NCI-H2227 treated with DMSO at 0.1 percent for 48 hours (cell line): ENCODE data around the gene ANKRD13B.
"Not testable (repeated sequence)": the region's sequence is repeated elsewhere in the genome, so short reads cannot be mapped to it uniquely, and the experiment has no call there.

Experiments used
- DNase-seq: peaks from one replicate; lab custom pipeline; 2025; lab: John Stamatoyannopoulos, UW

Gene ANKRD13B

DNA sequence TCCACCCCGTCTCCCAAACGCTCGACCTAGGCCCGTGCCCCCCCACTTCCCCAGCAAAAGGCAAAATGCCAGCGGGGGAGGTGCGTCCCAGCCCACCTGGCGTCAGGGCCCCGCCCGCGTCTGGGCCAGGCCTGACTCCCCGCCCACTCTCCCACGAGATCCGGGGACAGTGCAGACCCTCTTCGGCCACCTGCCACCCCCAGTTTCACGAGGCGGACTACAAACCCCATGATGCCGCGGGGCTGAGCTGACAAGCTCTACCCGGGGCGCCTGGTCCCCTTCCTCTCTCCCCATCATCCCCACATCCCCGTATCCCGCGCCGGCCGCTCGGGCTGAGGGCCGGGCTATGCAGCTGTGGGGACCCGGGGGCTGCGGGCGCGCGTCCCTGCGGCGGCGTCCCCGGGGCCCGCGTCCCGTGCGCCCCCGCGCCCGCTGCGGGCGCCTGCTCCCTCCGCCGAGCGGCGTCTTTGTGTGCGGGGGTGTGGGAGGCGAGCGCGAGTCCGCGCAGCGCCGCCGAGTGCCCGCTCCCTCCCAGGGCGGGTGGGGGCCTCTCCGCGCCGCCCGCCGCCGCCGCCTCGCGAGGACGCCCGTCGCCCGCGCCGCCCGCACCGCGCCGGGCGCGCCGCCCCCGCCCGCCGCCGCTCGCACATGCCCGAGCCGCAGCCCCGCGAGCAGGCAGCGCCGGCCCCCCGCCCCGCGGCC is at the start of gene ANKRD13B:
Gene ANKRD13B (plus strand): TSS at position 283 of the 702 bp plus-strand sequence. CDS start 490 bp downstream, outside the sequence.
- no peak for DNase-seq

DNA sequence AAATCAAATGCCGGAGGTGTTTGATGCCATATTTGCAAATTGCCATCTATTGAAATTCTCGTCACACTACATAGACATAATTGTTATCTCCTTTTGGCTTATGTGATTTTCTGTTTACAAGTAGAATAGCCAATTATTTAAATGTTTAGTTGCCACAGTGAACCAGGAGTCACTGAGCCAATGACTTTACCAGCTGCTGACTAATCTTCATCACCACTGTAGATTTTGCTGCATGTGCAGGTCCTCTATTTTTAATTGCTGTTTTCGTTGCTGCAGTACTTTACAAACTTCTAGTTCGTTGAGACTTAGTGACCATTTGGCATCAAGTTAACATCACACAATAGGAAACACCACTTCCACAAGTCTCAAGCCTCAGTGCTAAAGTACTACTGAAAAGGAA is 48.9 kb upstream of the ANKRD13B start:
- DNase-seq: no peak

GRCh38 chr17:29546085-29546484 is 46.8 kb upstream of the ANKRD13B start:
- no peak for DNase-seq

- DNase-seq: no peak
These were observed 46.1 kb upstream of the ANKRD13B start for GRCh38 chr17:29546830-29547229.

DNA sequence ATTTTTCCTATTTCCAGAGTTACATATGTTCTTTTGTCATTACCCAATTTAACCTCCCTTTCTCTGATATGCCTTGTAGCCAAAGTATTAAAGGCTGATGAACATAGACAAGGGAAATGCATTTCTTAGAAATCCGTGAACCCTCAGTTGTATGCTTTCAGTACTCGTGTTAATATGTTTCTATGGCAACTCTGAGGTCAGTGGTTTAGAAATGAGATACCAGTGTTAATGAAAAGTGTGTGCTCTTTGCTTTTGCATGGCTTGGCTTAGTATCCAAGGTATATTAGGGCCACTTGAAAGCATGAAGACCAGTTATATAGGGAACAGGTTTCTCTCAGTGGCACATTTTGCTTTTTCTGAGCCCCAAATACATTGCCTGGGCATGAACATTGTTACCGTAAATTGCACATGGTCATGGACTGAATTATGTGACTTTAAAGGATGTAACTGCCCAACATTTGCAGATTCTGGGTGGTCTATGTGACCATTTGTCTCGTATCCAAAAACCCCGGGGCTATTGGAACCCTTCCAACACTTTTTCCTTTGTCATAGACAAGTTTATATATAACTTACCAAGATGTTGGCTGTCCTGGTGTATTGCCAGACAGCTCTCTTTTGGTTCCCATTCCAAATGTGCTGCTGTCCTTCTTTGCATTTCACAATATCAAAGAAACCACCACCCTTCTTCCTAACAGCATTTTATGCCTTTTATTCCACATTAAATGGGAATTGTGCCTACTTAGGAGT is 43.6 kb upstream of the ANKRD13B start:
- no peak for DNase-seq

GRCh38 chr17:29555840-29556239 is 37.1 kb upstream of the ANKRD13B start:
- DNase-seq: no peak

GRCh38 chr17:29557085-29557738 is 35.7 kb upstream of the ANKRD13B start:
- no peak for DNase-seq

- no peak for DNase-seq
These were observed 35.2 kb upstream of the ANKRD13B start for GRCh38 chr17:29557739-29558116.

- DNase-seq: not testable (repeated sequence)
These were observed 34.8 kb upstream of the ANKRD13B start for GRCh38 chr17:29558139-29558538.

DNA sequence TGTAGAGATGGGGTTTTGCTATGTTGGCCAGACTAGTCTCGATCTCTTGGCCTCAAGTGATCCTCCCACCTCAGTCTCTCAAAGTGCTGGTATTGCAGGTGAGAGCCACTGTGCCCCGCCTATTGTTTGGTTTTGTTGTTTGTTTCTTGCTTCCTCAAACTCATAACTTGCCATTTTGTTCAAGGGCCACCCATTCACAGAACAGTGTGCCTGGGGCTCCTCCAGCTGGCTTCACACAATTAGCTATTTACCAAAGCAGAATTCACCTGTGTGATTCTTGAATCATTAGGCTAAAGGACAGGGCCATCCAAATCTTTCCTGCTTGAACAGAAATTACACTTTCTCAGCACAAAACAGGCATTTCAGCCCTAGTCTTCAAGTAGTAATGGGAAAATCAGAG is 33.3 kb upstream of the ANKRD13B start:
- no peak for DNase-seq

GRCh38 chr17:29560316-29560715 is 32.6 kb upstream of the ANKRD13B start:
- DNase-seq: no peak

DNA sequence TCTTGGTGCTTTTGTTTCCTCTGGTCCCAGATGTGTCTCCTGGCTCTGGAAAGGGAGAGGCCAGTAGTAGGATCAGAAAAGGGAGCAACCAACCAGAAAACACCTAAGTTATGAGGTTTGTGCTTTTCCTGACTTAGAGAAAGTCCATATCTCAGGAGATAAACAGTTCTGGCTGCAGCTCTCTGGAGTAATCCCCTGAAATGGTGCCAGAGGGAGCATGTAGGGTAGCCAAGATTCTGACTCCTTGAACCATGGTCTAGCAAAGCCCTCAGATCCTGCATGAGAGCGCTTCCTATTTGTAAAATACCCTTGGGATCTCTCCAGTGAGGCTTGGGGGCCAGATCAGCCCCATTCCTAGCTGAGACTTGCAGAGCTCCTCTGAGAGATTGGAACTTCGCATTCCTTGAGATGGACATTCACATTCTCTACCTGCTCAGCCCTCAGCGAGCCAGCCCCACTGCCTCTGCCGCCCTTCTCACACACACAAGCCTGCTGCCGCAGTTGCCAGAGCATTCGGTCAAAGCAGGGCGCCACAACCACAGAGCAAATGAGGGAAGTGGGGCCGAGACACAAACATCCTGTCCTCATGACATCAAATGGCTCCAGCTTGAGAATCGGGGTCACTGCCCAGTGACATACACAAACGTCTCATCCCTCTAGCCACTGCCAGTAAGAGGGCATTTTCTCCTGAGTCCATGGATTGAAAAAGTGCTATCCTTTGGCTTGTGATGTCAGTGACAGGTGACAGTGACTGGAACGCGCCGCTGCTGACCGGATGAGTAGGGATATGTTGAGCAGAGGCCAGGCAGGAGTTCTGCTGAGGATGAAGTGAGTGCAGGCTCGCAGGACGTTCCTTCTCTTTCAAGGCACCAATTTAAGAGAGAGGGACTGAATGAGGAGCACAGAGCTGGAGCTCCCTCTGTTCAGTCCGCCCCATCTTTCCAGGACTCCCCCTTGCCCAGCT is 31.1 kb upstream of the ANKRD13B start:
- DNase-seq: no peak

- no peak for DNase-seq
These were observed 30.3 kb upstream of the ANKRD13B start for GRCh38 chr17:29562615-29563014.

GRCh38 chr17:29563816-29564215 is 29.1 kb upstream of the ANKRD13B start:
- DNase-seq: no peak

DNA sequence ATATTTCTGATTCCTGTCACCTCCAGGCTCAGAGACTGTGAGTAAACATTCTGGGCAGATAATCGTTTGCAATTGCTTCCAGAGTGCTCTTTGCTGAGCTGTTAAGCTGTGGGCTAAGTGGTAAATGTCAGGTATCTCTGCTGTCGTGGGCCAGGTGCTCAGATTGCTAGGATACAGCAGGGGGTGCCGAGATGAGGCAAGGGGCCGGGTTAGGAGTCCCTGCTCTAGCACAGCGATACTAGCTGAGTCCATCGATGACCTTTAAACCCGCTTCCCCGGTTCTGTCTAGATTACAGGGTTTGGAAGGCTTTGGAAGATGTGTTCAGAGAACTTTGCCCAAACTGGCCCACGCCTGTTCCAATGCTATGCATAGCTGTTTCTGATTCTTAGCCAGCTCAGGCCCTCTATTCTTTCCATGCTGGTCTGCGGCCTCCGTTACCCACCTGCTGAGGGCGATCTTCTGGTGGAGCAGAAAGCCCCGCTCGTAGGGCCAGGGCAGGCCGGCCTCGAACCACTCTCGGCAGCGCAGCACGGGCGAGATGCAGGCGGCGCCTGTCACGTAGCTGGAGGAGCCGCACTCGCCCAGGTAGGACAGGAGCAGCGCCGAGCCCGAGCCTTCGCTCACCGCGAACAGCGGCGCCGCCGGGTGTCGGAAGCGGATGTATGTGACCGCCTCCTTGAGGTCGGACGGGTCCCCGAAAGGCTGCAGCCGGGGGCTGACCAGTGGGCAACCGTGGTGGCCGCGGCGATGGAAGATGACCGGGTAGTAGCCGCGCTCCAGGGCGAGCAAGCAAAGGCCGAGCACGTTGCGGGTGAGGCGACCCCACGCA is 27.1 kb upstream of the ANKRD13B start:
- peak; percentile 26 for DNase-seq

DNA sequence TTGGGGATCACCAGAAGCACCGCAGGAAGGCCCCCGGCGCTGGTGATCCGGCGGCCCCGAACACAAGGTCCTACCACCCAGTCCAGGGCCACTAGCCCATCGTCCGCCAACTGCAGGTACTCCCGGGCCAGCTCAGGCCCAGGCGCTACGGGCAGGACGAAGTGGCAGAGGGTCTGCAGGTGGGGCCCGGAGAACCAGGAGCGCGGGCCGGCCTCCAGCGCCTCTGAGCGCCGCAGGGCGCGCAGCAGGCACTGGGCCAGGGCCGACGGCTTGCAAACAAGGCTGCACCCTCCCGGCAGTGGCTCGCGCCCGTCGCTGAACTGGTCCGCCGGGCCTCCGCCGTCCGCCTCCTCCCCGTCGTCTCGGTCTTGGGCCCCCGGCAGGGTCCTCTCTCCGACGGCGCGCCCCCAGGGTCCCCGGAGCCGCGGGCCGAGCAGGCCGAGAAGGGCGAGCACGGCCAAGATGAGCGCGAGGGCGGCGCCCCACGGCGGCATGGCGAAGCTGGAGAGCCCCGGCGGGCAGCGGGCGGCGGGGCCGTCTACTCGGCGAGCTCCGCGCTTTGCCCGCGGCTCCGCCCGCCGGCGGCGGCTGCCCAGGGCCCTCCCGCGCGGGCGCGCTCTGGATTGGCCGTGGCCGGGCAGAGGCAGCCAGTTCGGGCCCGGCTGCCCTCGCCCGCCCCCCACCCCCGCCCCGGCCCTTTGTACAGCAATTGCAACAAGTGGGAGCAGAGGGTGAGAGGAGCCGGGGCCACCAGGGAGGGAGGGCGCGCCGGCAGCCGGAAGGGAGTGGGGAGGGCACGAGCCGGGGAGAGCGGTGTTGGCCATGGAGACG is 26.2 kb upstream of the ANKRD13B start, which contains the start of gene ABHD15:
Gene ABHD15 (minus strand): TSS at position 565 of the 831 bp plus-strand sequence. CDS start 71 bp downstream, at position 494.
- DNase-seq: peak; percentile 18

GRCh38 chr17:29567304-29567553 is 25.7 kb upstream of the ANKRD13B start:
- no peak for DNase-seq

- peak; percentile 31 for DNase-seq
These were observed 25.2 kb upstream of the ANKRD13B start for GRCh38 chr17:29567554-29568330.
